ENCODE measurements around the gene PHF21A. TPM values are rescaled to one million over a fixed set of nuclear protein-coding genes. Genes with fewer than 3 reads are reported as not detected.
"Not testable (repeated sequence)": the region's sequence is repeated elsewhere in the genome, so short reads cannot be mapped to it uniquely, and the experiment has no call there.

Gene PHF21A
- total RNA-seq, 1 experiment from 2014 or later, result 5.9 TPM

DNA sequence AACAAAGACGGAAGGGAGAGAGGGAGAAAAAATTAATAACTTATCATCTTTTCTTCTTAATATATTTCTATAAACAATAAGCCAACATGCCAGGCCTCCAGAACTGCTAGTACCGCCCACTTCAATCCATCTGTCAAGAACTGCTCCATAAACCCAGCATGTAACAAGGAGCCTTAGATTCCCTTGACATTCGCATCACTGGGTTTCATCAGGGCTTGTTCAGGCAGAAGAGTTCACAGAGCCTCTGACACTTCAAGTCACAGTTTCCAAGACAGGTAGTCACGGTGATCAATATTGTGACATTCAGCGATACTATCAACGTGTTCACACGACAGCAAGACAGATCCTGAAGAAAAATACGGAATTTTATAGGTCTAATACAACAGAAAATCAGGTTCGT is 137.1 kb downstream of the PHF21A start:
- DNase-seq (ENCODE audit: low spot score), result no peak

DNA sequence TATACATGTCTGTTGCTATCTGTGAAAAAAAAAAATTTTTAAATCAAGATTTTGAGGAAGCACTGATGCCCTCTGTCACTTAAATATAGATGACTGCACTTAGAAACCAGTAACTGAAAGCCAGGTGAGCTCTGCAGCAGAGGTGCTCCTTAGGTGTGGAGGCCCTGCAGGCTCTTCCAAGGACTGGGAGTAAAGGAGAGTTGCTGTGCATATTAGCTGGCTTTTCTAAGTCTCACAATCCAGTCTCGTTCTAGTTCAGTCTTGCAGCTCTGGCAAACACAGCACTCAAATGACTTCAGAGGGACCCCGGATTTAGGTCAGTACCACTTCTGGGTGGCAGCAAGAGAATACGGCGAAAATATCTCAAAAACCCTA is 137.8 kb downstream of the PHF21A start:
- no peak for DNase-seq (ENCODE audit: low spot score)

DNA sequence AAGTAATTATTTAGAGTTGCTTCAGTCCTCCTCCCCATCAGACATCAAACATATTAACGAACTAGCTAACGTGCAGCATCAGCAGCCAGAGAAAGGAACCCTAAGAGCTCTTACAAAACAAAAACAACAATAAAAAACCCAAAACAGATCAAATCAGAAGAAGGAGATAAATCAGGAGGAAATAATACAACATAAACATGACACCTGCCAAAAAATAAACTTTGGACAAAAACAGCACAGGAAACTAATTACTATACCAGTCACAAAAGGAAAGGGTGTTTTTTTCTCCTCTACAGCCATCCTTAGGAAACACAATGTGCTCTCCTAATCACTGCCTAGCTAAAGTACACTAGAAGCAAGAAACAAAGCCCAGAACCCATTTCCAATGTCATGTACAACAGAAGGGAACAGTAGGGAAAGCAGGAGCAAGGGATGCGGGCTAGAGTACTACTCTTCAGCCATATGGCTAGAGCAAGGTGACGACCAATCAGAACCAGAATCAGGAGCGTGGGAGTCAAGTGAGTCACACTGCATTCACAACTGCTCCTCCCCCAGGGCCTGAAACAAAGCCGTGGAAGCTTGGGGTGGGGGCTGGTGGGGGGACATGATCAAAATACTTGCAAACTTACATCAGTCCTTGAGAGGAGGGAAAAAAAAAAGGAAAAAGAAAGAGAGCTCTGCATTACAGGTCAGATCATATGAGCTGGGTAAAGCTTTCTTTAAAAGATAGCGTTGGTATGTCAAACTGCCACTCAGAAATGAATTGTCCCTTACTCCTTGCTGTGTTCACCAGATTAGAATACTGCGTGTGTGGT is 138.4 kb downstream of the PHF21A start:
- peak; percentile 10 for DNase-seq (ENCODE audit: low spot score)

DNA sequence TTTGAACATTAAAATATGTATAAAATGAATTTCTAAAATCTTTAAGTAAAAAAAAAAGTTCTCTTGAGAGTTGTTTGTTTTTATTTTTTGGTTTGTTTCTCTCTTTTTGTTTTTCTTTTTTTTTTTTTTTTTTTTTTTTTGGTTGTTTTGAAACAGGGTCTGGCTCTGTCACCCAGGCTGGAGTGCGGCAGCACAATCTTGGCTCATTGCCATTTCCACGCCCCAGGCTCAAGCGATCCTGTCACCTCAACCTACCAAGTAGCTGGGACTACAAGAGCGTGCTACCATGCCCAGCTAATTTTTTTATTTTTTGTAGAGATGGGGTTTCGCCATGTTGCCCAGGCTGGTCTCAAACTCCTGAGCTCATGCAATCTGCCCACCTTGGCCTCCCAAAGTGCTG is 139.4 kb downstream of the PHF21A start:
- DNase-seq (ENCODE audit: low spot score), result not testable (repeated sequence)

DNA sequence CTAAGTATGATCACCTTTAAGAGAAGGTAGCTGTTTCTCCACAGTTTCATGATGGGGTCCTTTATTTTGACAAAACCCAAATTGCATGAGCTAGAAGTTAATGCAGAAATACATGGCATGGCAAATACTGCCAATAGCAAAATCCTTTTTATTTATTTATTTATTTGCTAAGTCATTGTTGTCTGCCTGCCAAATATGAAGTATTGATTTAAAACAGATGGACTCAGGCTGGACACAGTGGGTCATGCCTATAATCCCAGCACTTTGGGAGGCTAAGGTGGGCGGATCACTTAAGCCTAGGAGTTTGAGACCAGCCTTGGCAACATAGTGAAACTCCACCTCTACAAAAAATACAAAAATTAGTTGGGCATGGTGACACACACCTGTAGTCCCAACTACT is 146.4 kb downstream of the PHF21A start:
- DNase-seq (ENCODE audit: low spot score), result no peak

DNA sequence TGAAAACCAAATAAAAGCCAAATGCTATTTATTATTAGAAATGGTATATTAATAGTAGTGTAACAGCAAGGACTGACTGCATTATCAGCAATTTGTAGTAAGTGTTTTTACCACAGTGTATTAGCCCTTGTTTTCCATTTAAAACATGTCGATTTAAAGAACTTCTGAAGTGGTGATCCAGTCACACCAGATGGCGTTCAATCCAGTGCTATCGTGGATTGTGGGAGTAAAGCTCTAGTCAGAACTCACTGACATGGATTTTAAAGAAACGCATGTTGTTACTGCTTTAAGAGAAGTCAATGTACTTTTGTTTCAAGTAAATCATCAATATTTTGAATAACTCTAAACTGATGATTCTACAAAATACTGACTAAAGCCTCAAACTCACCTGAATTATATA is 147.7 kb downstream of the PHF21A start:
- no peak for DNase-seq (ENCODE audit: low spot score)

DNA sequence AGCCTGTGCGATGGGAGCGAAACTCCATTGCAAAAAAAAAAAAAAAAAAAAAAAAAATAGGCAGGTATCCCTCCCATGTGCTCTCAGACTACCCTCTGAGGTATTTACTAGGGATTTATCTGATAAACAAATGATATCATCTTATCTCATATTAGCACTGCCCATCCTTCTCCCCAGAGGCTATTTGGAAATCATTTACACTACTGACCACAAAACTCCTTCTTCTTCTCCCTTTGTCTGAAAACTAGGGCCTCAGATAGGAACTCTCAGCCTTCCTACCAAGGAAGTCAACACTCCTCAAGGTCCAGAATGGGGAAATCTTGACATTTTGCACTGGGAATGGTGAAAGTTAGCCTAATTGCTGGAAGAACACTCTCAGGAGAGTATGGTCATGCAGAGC is 152.4 kb downstream of the PHF21A start:
- DNase-seq (ENCODE audit: low spot score), result no peak

DNA sequence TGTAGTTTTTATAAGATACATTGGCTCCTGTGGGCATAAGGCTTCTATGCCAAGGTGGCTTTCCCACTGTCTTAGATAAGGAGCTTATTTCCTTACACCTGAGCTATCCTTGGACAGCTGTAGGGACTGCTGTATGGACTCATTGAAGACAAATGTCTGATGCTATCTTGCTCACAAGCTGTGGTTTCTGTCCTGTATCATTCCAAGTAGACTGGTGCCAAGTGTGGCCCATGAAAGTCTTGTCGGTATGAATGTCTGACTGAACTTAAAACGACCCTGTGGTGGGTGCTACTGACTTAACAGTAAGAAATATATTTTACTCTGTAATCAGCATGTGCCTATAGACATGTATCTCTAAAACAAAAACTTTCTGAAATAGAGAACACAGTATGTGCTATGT is 153.7 kb downstream of the PHF21A start:
- no peak for DNase-seq (ENCODE audit: low spot score)

DNA sequence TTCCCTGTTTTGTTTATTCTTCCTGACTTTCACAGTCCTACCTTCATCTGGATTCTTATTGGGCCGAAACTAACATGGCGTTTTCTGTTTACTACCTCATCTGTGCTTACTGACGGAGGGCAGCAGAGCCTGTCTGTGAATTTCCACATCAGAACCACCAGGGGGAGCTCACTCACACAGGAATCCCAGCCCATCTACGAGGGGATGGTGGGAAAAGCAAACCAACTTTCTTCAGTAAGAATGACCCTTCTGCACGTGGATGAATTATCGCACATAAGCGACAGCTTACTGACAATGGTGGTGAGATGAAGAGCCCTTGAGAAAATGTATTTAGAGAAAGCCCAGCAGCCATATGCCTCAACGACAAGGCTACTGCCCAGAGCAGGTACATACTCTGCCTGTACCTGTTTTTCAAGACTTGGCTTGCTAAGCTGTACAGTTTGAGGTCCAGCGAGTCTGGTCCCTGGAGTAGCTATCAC is 156.3 kb downstream of the PHF21A start:
- peak; percentile 81 for DNase-seq (ENCODE audit: low spot score)

DNA sequence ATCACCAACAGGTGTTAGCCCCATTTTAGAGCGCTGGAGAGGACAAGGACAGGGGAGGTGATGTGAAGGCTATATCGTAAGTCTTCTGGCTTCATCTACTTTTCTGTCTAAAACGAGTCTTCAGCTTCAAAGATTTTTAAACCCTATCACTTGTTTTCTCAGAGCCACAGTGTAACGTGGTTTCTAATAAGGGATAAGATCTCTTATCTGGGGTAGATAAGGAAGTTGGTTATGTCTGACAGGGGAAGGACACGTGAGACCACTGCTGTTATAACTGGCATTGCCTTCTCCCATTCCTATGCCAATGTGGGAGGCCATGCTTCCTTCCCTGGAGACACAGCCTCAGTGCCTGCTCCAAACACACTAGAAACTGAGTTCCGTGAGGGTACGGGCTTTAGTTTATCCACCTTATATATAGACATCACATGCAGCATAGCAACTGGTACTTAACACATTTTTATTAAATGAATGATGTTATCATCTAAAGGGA is 159.5 kb downstream of the PHF21A start:
- DNase-seq (ENCODE audit: low spot score), result no peak

DNA sequence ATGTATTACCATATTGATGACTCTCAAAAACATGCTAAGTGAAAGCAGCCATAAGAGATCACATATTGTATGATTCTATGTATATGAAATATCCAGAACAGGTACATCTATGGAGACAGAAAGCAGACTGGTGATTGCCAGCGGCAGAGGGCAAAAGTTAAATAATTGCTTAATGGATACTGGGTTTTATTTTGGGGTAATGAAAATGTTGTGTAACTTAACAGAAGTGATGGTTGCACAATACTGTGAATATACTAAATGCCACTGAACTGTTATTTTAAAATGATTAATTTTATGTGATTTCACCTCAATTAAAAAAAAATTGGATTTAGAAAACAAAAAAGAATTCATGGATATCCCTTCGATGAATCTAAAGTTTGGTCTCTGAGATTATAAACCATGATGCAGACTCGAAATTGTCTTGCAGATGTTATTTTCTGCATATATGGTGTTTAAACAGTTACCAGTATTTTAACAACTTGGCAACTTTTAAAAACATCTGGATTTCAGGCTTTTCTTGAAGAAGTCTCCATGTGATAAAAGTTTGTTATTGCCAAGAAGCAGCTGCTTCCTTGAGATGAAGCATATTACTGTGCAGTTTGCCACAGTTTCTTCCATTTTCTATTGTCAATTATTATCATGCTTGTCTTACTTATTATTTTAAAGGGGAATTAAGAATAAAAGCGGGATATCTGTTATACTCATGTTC is 160.7 kb downstream of the PHF21A start:
- DNase-seq (ENCODE audit: low spot score), result no peak

DNA sequence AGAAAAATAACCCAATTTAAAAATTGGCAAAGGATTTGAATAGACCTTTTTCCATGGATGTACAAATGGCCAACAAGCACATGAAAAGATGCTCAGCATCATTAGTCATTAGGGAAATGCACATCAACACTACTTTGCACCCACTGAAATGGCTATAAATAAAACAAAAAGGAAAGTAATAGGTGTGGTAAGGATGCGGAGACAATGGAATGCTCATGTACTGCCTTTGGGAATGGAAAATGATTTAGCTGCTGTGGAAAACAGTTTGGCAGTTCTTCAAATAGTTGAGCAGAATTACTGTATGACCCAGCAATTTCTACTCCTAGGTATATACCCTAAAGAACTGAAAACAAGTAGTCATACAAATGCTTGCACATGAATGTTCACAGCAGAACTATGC is 161.4 kb downstream of the PHF21A start:
- DNase-seq (ENCODE audit: low spot score), result no peak

DNA sequence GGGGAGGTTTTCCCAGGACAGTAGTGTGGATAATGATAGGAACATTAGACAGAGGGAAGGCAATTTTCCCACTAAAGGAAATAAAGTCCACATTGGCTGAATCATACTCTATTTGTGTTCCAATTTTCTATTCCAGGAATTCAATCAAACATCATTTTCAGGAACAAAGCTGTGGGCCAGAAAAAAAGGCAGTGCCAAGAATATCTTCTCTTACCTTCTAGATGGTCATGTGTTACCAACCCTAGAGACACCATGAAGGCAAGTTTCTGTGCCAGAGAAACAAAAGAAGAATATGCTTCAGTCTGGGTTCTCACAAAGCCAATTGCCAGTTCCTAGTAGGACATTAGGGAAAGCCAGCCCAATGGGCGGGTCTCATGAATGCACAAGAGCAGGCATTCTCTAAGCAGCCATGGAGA is 171.3 kb downstream of the PHF21A start:
- DNase-seq (ENCODE audit: low spot score), result no peak

DNA sequence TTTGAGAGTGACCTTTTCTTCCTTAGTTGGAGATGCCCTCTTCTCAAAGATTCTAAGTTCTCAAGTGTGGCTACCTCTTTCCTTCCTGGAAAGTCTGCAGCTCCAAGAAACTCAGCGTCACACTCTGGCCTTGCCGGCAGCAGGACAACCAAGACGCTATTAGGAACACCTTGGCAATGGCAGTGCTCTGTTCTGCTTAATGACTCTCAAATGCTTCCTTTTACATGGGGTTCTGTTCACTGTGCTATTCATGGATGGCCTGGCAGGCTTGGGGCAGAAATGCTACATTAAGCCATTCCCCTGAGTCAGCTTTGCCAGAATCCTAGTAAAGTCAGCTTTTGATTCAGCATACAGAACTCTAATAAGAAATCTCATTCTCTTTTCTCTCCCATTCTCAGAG is 172.9 kb downstream of the PHF21A start:
- no peak for DNase-seq (ENCODE audit: low spot score)

DNA sequence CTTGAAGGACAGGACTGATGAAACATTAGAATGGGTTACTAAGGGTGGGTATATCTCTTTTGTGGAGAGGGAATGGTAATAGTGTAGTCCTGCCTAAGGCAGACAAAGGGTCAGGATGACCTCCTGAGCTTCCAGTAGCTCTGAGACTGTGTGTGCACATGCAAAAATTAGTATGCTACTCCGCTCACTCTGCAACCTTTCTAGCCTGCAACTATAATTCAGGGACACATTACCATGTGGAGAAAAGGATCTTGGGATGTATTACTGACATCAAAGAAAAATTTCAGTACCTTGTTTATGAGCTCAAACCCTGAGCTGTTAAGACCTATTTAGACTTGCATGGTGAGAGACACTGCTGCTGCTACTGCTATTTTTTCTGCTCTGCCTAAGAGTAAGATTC is 173.4 kb downstream of the PHF21A start:
- DNase-seq (ENCODE audit: low spot score), result no peak

DNA sequence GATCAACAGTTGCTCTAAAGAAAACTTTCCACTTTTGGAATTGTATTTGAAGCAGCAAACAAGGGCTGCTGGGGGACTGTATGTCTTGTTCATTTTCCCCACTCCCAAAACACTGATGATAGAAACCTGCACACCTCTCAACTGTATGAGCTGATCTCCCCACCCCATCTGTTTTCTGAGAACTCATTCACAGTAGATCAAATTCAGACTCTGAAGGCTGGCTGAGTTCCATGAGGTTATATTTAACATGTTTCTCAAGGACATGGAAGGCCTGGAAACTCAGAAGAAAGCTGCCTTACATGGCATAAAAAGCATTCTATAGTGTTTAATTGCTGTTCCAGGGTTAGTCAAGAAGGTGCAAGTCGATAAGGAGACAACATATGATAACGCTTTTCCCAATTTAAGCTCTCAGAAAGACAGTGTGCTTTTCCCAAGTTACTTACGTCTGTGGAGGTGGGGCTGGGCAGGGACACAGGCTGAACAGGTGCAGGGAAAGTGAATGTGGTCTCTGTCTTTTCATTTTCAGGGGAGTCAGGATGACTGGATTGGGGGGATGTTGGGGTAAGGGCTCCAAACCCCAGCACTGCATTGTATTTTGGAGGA is 175.8 kb downstream of the PHF21A start:
- DNase-seq (ENCODE audit: low spot score), result no peak

DNA sequence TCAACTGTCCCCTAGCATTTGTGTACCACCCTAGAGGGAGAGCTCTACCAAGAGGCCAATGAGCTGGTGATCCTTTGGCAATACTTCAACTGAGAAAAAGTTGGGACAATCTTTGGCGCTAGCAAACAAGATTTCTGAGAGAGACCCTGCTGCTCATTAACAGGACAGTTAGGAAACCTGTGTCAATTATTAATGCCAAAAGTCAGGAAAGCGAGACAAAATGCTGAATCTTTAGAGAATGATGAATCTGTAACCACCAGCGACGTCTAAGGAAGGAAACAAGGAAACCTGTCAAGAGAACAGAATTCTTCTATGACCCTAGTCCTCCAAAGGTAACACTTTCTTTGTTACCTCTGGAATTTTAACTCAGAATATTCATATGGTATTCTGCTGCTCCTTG is 178.9 kb downstream of the PHF21A start:
- DNase-seq (ENCODE audit: low spot score), result no peak

DNA sequence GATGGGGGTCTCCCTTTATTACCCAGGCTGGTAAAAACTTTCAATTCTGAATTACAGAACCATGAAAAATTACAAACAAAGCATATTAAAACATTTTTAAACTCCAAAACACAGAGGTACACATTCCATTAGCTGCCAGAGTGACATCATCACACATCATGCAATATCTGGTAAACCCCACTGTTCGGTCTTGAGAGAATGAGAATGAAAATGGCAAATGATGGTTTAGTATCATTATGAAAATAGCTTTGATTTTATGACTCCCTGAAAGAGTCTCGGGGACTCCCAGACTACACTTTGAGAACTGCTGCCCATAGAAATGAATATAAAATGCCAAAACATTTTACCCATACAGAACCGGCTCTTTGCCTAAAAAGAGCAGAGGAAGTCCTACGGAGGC is 180.0 kb downstream of the PHF21A start:
- no peak for DNase-seq (ENCODE audit: low spot score)

DNA sequence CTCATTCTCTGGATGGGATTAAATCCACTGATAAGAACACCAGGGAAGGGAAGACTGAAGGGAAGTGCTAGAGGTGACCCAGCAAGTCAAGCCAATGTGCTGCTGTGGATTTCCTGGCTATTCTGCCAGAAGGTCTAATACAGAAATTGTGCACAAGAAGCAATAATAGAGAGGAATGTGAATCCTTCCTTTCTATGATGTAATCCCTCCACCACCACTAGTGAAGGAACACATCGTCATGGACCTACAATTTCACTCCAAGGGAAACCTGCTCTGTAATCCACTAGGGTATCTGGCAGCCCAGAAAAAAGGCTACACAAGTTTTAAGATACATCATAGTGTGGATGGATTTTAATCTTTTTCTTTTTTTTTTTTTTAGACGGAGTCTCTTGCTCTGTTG is 181.4 kb downstream of the PHF21A start:
- no peak for DNase-seq (ENCODE audit: low spot score)

DNA sequence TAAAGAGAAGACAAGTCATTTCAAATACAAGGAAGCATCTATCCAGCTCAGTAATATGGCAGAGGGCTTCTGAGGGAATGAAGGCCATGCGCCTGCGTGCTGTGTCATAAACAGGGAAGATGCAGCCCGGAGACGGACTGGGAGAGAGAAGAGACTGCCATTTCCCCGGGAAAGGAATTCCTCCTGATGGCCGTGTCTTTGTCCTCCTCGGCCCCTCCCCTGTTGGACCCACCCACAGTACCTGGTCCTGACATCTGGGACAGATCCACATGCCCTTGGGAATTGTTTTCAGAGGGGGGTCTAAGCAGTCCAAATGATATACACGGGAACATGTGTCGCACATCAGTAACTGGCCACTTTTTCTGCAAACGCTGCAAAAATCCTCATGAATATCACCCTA is 183.3 kb downstream of the PHF21A start:
- no peak for DNase-seq (ENCODE audit: low spot score)

DNA sequence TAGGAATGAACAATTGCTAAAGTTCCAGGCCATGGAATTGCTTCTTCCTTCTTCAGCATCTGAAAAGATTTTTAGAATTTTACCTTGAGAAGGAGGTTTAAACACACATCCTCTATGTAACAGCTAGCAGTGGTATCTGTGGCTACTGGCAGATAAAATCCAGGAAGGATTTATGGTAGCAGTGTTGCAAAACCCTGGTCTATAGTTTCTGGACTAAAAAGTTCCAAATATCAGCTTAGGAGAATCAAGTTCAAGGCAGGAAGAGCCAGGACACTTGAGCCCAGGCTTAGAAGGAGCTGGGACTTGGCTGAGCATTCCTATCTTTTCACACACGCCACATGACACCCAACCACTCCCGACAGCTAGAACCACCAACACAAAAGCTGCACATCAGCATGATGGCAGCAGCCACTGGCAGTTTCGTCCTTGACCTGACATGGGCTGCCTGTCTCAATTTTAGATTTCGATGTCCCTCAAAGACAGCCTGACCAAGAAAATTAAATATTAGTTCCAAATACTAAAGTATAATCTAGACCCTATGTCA is 184.7 kb downstream of the PHF21A start:
- no peak for DNase-seq (ENCODE audit: low spot score)

DNA sequence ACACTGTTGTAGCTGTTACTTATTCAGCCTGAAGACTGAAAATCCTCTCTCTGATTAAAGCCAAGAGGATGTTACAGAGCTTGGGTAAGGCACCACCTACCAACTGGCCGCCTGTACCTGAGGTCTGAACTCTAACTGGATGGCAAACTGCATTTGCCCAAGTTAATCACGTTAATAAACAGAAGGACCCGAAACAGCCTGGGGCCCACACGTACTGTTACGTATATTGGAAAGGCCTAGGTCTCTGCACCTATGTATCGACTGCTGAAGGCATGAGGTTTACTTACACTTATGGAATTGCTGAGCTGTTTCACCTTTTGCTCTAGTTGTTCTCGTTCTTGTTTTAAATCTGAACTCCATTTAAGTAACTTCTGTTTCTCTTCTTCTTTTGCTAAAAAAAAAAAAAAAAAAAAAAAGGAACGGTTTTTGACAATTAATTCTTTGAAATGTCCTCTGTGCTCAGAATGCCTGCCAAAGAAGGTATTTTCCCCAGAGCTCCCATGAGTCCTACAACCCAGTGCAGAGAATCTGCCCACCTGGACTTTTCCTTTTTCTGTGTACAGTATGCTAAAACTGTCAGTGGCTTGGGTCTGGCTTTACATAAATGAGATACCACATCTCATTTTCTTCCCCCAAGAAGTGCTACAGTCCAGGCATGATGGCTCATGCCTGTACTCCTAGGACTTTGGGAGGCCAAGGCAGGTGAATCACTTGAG is 185.7 kb downstream of the PHF21A start:
- DNase-seq (ENCODE audit: low spot score), result no peak
